Karpas-422 (cell line): Measurements from ENCODE around the gene ASZ1. TPM values are rescaled to one million over a fixed set of nuclear protein-coding genes. Genes with fewer than 3 reads are reported as not detected.
A peak's percentile ranks its signal among the peaks of the same experiment; 100 is the strongest.

Experiments used
- DNase-seq: peaks from one replicate; pipeline ENCODE4 v3.0.0-alpha.2; 2015
- H2AFZ ChIP-seq: fragments of 200-600 bp; sonication (generic); 2 replicates; pipeline ENCODE4 v1.6.1; 2014; ENCODE audit warnings: antibody characterized with exemption, low read length, mixed read lengths
- H3K27ac ChIP-seq: fragments of 200-600 bp; sonication (generic); 2 replicates; pipeline ENCODE4 v1.5.1; 2014; ENCODE audit warnings: mild to moderate bottlenecking, low read length, moderate library complexity
- H3K27me3 ChIP-seq: fragments of 200-600 bp; sonication (generic); 2 replicates; pipeline ENCODE4 v1.6.1; 2014; ENCODE audit warnings: low read length, mixed read lengths
- H3K36me3 ChIP-seq: fragments of 200-600 bp; sonication (generic); 2 replicates; pipeline ENCODE4 v1.6.1; 2014; ENCODE audit warnings: low read length, mixed read lengths; ENCODE audit not compliant: insufficient read depth
- H3K4me1 ChIP-seq: fragments of 200-600 bp; sonication (generic); 2 replicates; pipeline ENCODE4 v1.6.1; 2014; ENCODE audit warnings: mild to moderate bottlenecking, low read length, mixed read lengths
- H3K4me2 ChIP-seq: fragments of 200-600 bp; sonication (generic); 2 replicates; pipeline ENCODE4 v1.6.1; 2014; ENCODE audit warnings: low read length, low read depth, mild to moderate bottlenecking; ENCODE audit not compliant: poor library complexity, severe bottlenecking
- H3K4me3 ChIP-seq: fragments of 200-600 bp; sonication (generic); 2 replicates; pipeline ENCODE4 v1.5.1; 2014; ENCODE audit warnings: mild to moderate bottlenecking, antibody characterized with exemption, low read length, mixed read lengths
- H3K79me2 ChIP-seq: fragments of 200-600 bp; sonication (generic); 2 replicates; pipeline ENCODE4 v1.6.1; 2014; ENCODE audit warnings: mild to moderate bottlenecking, low read length, mixed read lengths
- H3K9ac ChIP-seq: fragments of 200-600 bp; sonication (generic); 2 replicates; pipeline ENCODE4 v1.6.0; 2014; ENCODE audit warnings: low read length
- H3K9me2 ChIP-seq: fragments of 200-600 bp; sonication (generic), shearing (Covaris generic); replicated peaks from 2 replicates; pipeline ENCODE4 v1.6.0; 2014; ENCODE audit warnings: mild to moderate bottlenecking, low read length, moderate library complexity; ENCODE audit not compliant: insufficient read depth
- H3K9me3 ChIP-seq: fragments of 300-700, 200-600 bp; sonication (generic); 2 replicates; pipeline ENCODE4 v1.6.1; 2014; ENCODE audit warnings: low read length, mixed read lengths
- H4K20me1 ChIP-seq: fragments of 200-600 bp; sonication (generic); 2 replicates; pipeline ENCODE4 v1.6.1; 2014; ENCODE audit warnings: mild to moderate bottlenecking, antibody characterized with exemption, low read length, low read depth; ENCODE audit not compliant: insufficient read depth
- total RNA-seq: library from RNA; depleted of rRNA; stranded (reverse); fragments of >200 nt; shearing (Covaris generic); gene quantifications from 2 replicates; pipeline ENCODE4 v1.2.3, GENCODE V29; 2014; ENCODE audit warnings: low replicate concordance

Gene ASZ1
- total RNA-seq, 1 experiment from 2014 or later = not detected

GRCh38 chr7:117412390-117412789 lies 14.9 kb downstream of the ASZ1 start:
- no peak overlapping the region for H3K9ac ChIP-seq
- H3K4me2 ChIP-seq = no peak overlapping the region
- H3K79me2 ChIP-seq = no peaks in the 10 kb centered on the region
- no peak overlapping the region for H3K27ac ChIP-seq
- H3K36me3 ChIP-seq = no peaks in the 10 kb centered on the region
- H3K4me3 ChIP-seq = no peak overlapping the region
- H4K20me1 ChIP-seq = no peaks in the 10 kb centered on the region
- no peaks in the 10 kb centered on the region for H3K27me3 ChIP-seq
- DNase-seq = no peak
- no peaks in the 10 kb centered on the region for H3K9me2 ChIP-seq
- H3K4me1 ChIP-seq = no peaks in the 10 kb centered on the region
- H2AFZ ChIP-seq = no peak overlapping the region
- H3K9me3 ChIP-seq = no peaks in the 10 kb centered on the region

DNA sequence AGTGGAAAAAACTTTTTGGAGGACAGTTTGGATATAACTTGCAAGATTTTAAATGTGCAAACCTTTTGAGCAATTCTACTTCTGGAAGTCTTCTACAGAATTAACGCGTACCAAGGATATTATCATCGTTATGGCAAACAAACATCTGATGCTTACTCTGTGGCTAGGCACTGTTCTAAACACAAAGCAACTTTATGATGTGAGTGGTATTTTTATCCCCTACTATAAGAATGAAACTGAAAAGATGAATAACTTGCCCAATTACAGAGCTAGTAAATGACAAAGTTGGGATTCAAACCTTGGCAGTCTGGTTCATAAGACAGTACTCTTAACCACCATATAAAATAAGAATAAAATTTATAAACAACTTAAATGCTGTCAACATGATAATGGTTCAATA lies 15.8 kb downstream of the ASZ1 start:
- H3K4me2 ChIP-seq = no peak overlapping the region
- no peak overlapping the region for H3K4me3 ChIP-seq
- H2AFZ ChIP-seq = no peak overlapping the region
- H3K9me2 ChIP-seq = no peaks in the 10 kb centered on the region
- no peaks in the 10 kb centered on the region for H3K36me3 ChIP-seq
- H3K79me2 ChIP-seq = no peaks in the 10 kb centered on the region
- no peak overlapping the region for H3K27ac ChIP-seq
- no peaks in the 10 kb centered on the region for H3K27me3 ChIP-seq
- no peak for DNase-seq
- no peaks in the 10 kb centered on the region for H3K4me1 ChIP-seq
- no peaks in the 10 kb centered on the region for H4K20me1 ChIP-seq
- H3K9ac ChIP-seq = no peak overlapping the region
- no peaks in the 10 kb centered on the region for H3K9me3 ChIP-seq

GRCh38 chr7:117408831-117409230 lies 18.5 kb downstream of the ASZ1 start:
- Histone ChIP-seq H3K4me1 (no peaks in the 10 kb centered on the region), H4K20me1 (no peaks in the 10 kb centered on the region), H3K9me3 (no peaks in the 10 kb centered on the region)

GRCh38 chr7:117405519-117405918 lies 21.8 kb downstream of the ASZ1 start:
- no peak for DNase-seq
- Histone ChIP-seq H3K9me2 (no peaks in the 10 kb centered on the region), H3K4me1 (no peaks in the 10 kb centered on the region), H3K27me3 (no peaks in the 10 kb centered on the region), H3K4me3 (no peak overlapping the region), H3K79me2 (no peaks in the 10 kb centered on the region), H3K9me3 (no peaks in the 10 kb centered on the region), H3K4me2 (no peak overlapping the region), H4K20me1 (no peaks in the 10 kb centered on the region), H3K9ac (no peak overlapping the region), H3K36me3 (no peaks in the 10 kb centered on the region), H2AFZ (no peak overlapping the region), H3K27ac (no peak overlapping the region)

More at GRCh38 chr7:117408831-117409230, 18.5 kb downstream of the ASZ1 start:
- H3K4me3 ChIP-seq = no peak overlapping the region
- H3K27me3 ChIP-seq = no peaks in the 10 kb centered on the region
- H3K4me2 ChIP-seq = no peak overlapping the region
- H2AFZ ChIP-seq = no peak overlapping the region
- no peaks in the 10 kb centered on the region for H3K9me2 ChIP-seq
- no peaks in the 10 kb centered on the region for H3K36me3 ChIP-seq
- H3K79me2 ChIP-seq = no peaks in the 10 kb centered on the region
- no peak overlapping the region for H3K27ac ChIP-seq
- no peak overlapping the region for H3K9ac ChIP-seq
- DNase-seq = no peak

DNA sequence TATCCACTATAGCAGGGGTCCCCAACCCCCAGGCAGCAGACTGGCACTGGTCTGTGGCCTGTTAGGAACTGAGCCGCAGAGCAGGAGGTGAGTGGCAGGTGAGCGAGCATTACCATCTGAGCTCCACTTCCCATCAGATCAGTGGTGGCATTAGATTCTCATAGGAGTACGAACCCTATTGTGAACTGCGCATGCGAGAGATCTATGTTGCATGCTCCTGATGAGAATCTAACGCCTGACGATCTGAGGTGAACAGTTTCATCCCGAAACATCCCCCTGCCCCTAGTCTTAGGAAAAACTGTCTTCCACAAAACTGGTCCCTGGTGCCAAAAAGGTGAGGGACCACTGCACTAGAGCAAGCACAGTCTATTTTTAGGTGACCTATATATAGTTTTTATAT lies 23.6 kb downstream of the ASZ1 start:
- Histone ChIP-seq H3K27me3 (no peaks in the 10 kb centered on the region), H3K79me2 (no peaks in the 10 kb centered on the region), H3K4me1 (no peaks in the 10 kb centered on the region), H3K36me3 (no peaks in the 10 kb centered on the region), H3K9me3 (no peaks in the 10 kb centered on the region), H4K20me1 (no peaks in the 10 kb centered on the region), H3K4me3 (no peak overlapping the region), H3K9ac (no peak overlapping the region), H2AFZ (no peak overlapping the region), H3K4me2 (no peak overlapping the region), H3K9me2 (no peaks in the 10 kb centered on the region), H3K27ac (no peak overlapping the region)
- DNase-seq = no peak

GRCh38 chr7:117402109-117402508 lies 25.2 kb downstream of the ASZ1 start:
- no peaks in the 10 kb centered on the region for H3K36me3 ChIP-seq
- no peaks in the 10 kb centered on the region for H3K9me3 ChIP-seq
- H3K4me2 ChIP-seq = no peak overlapping the region
- no peaks in the 10 kb centered on the region for H3K79me2 ChIP-seq
- H3K4me3 ChIP-seq = no peak overlapping the region
- H3K4me1 ChIP-seq = no peaks in the 10 kb centered on the region
- no peak for DNase-seq
- H3K27ac ChIP-seq = no peak overlapping the region
- no peak overlapping the region for H2AFZ ChIP-seq
- no peaks in the 10 kb centered on the region for H4K20me1 ChIP-seq
- no peaks in the 10 kb centered on the region for H3K9me2 ChIP-seq
- no peaks in the 10 kb centered on the region for H3K27me3 ChIP-seq
- H3K9ac ChIP-seq = no peak overlapping the region

- no peaks in the 10 kb centered on the region for H3K36me3 ChIP-seq
- no peak for DNase-seq
- H3K9me3 ChIP-seq = no peaks in the 10 kb centered on the region
- no peak overlapping the region for H2AFZ ChIP-seq
- H3K9me2 ChIP-seq = no peaks in the 10 kb centered on the region
- H4K20me1 ChIP-seq = no peaks in the 10 kb centered on the region
- no peaks in the 10 kb centered on the region for H3K4me1 ChIP-seq
- H3K9ac ChIP-seq = no peak overlapping the region
- no peak overlapping the region for H3K4me3 ChIP-seq
- H3K27ac ChIP-seq = no peak overlapping the region
- H3K27me3 ChIP-seq = no peaks in the 10 kb centered on the region
- H3K79me2 ChIP-seq = no peaks in the 10 kb centered on the region
- no peak overlapping the region for H3K4me2 ChIP-seq
Measured at GRCh38 chr7:117401293-117402002, 25.8 kb downstream of the ASZ1 start.

GRCh38 chr7:117399820-117400422 lies 27.4 kb downstream of the ASZ1 start:
- H3K4me2 ChIP-seq = no peak overlapping the region
- no peaks in the 10 kb centered on the region for H3K27me3 ChIP-seq
- no peak overlapping the region for H3K9ac ChIP-seq
- no peaks in the 10 kb centered on the region for H3K9me2 ChIP-seq
- peak; percentile 57 for DNase-seq
- no peaks in the 10 kb centered on the region for H4K20me1 ChIP-seq
- no peaks in the 10 kb centered on the region for H3K9me3 ChIP-seq
- H2AFZ ChIP-seq = no peak overlapping the region
- H3K36me3 ChIP-seq = no peaks in the 10 kb centered on the region
- H3K4me1 ChIP-seq = no peaks in the 10 kb centered on the region
- no peaks in the 10 kb centered on the region for H3K79me2 ChIP-seq
- H3K4me3 ChIP-seq = no peak overlapping the region
- no peak overlapping the region for H3K27ac ChIP-seq
